ENCODE measurements around the gene SLC6A1. TPM values are rescaled to one million over a fixed set of nuclear protein-coding genes. Genes with fewer than 3 reads are reported as not detected.

Gene SLC6A1
- total and polyA plus RNA-seq, 2 of the 8 experiments (the other 6 are each of a cell fraction or from before 2014, with no cell fraction given): 0.30 to 0.63 TPM

DNA sequence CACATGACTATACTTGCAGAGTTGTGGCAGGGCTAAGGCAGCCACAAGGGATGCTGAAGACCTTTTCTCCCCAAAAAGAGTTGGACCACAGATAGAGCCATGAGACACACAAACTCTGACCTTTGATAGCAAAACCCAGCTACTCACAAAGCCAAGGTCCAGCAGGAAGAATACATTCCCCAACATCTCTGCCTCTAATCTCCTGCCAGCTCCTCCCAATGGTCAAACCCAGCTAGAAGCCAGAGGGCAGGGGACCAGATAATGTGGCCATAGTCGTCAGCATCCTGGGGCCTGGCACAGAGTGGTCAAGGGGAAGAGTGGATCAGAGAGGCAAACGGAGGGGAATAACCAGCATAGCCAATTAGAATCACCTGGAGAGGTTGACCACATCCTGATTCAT is 28.2 kb downstream of the SLC6A1 start:
- no peaks in the 10 kb centered on the region for H3K23me2 ChIP-seq (ENCODE audit: low read depth, low read length)
- no peak overlapping the region for H2AFZ ChIP-seq (ENCODE audit: low read length)
- H3K4me3 ChIP-seq (ENCODE audit: extremely low read depth in 1 of 4, insufficient read depth in 2 of 4, low read depth in 3 of 4, low read length in 4 of 4): no peak overlapping the region
- ChIA-PET POLR2A (ENCODE audit: partially characterized antibody) (no interaction called here), CTCF (ENCODE audit: partially characterized antibody) (interaction anchor here (1.2 to 6.9 kb wide), 11 partner anchors 9 to 90 kb away, joined by 3 to 48 read pairs (median 5); no protein-coding TSS in a partner anchor)
- H3K27me3 ChIP-seq (replicated peaks in 1 of 4; ENCODE audit: control insufficient read depth in 3 of 4, extremely low read depth in 1 of 4, insufficient read depth in 3 of 4, low read length in 3 of 4): peaks cover 0 to 6% (median under 1%) of the 10 kb centered on the region in 4 experiments; a peak in 2 of 7 replicates
- H2BK5ac ChIP-seq (ENCODE audit: low read depth, low read length): no peak overlapping the region
- no peak overlapping the region for H2BK12ac ChIP-seq (ENCODE audit: low read depth, low read length)
- H3K79me1 ChIP-seq (ENCODE audit: low read depth, low read length): no peaks in the 10 kb centered on the region
- H3K4me2 ChIP-seq (ENCODE audit: insufficient read depth in 1 of 2, low read depth in 2 of 2, low read length in 2 of 2): no peak overlapping the region
- no peak overlapping the region for H2BK20ac ChIP-seq (ENCODE audit: low read length)
- H2AK5ac ChIP-seq (ENCODE audit: low read depth, low read length): no peak overlapping the region
- no peak overlapping the region for H3K9ac ChIP-seq (replicated peaks in 1 of 4; ENCODE audit: extremely low read depth in 1 of 4, low read depth in 3 of 4, low read length in 3 of 4)
- H4K20me1 ChIP-seq (replicated peaks in 1 of 2; ENCODE audit: control insufficient read depth in 1 of 2, insufficient read depth in 2 of 2, low read length in 2 of 2): peaks cover 0 to 3% of the 10 kb centered on the region in 2 experiments
- DNase-seq (ENCODE audit: low read depth in 1 of 2, low spot score in 2 of 2) (no peak), FAIRE-seq (no peak)
- H3K56ac ChIP-seq (replicated peaks; ENCODE audit: insufficient read length, low read depth, low read length): no peak overlapping the region
- H3K4me1 ChIP-seq (replicated peaks in 1 of 4; ENCODE audit: control insufficient read depth in 3 of 4, insufficient read depth in 4 of 4, low read length in 3 of 4): no peaks in the 10 kb centered on the region
- no peak overlapping the region for H4K5ac ChIP-seq (ENCODE audit: insufficient read length, low read depth, low read length)
- H3K18ac ChIP-seq (ENCODE audit: extremely low read depth, low read length): no peak overlapping the region
- no peak overlapping the region for H3K4ac ChIP-seq (replicated peaks; ENCODE audit: insufficient read length, low read depth, low read length)
- no peak overlapping the region for H4K91ac ChIP-seq (replicated peaks; ENCODE audit: insufficient read length, low read length)
- H3K27ac ChIP-seq (ENCODE audit: low read depth, low read length): no peak overlapping the region
- H3K79me2 ChIP-seq (ENCODE audit: control insufficient read depth in 1 of 2, insufficient read depth in 2 of 2, low read length in 2 of 2): no peaks in the 10 kb centered on the region
- no peak overlapping the region for H3K23ac ChIP-seq (ENCODE audit: insufficient read length)
- peaks cover under 1 to 6% of the 10 kb centered on the region in 2 experiments; a peak in 1 of 4 replicates for H3K9me3 ChIP-seq (ENCODE audit: insufficient read depth in 2 of 2, low read depth in 1 of 2, low read length in 1 of 2)
- H2BK15ac ChIP-seq (ENCODE audit: low read length): no peak overlapping the region
- H2BK120ac ChIP-seq (replicated peaks; ENCODE audit: low read depth, low read length): no peak overlapping the region
- no peak overlapping the region for H3K14ac ChIP-seq (ENCODE audit: insufficient read length)
- 92% methylated on average over 2 of the region's 2 CpGs; no CpG with 5 or more reads in 1 of the 2 experiments for WGBS, 2 experiments (ENCODE audit: extremely low coverage in 1 of 2, insufficient coverage in 1 of 2, insufficient read length in 1 of 2, insufficient replicate concordance in 2 of 2, low coverage in 1 of 2, low lambda C conversion rate in 2 of 2, missing lambda C conversion rate in 1 of 2)
- H4K8ac ChIP-seq (ENCODE audit: extremely low read depth, insufficient read depth, low read length): no peak overlapping the region
- H3K36me3 ChIP-seq (ENCODE audit: control insufficient read depth in 2 of 4, insufficient read depth in 4 of 4, low read length in 3 of 4): no peaks in the 10 kb centered on the region
- no peak for TF ChIP-seq BCL11A (IDR thresholded peaks at IDR 0.05; ENCODE audit: low read depth in 2 of 2, low read length in 2 of 2)
- TF ChIP-seq CEBPB (IDR thresholded peaks at IDR 0.05; ENCODE audit: low read depth, low read length): no peak
- no peak for TF ChIP-seq SAP30 (IDR thresholded peaks at IDR 0.05; ENCODE audit: insufficient read depth, insufficient replicate concordance, low read length)
- TF ChIP-seq SIX5 (IDR thresholded peaks at IDR 0.05; ENCODE audit: low read depth, low read length): no peak
- no peak for TF ChIP-seq POLR2A (IDR thresholded peaks at IDR 0.05; ENCODE audit: control extremely low read depth in 1 of 2, low read depth in 2 of 2, low read length in 2 of 2)
- no peak for TF ChIP-seq SRF (IDR thresholded peaks at IDR 0.05; ENCODE audit: low read depth, low read length)
- TF ChIP-seq PHF8 (conservative IDR thresholded peaks at IDR 0.05; ENCODE audit: low read depth, low read length): no peak
- TF ChIP-seq RFX5 (IDR thresholded peaks at IDR 0.05; ENCODE audit: borderline replicate concordance, low read depth, low read length): no peak
- no peak for TF ChIP-seq ASH2L (IDR thresholded peaks at IDR 0.05; ENCODE audit: low read length)
- TF ChIP-seq KDM1A (IDR thresholded peaks at IDR 0.05; ENCODE audit: borderline replicate concordance, low read length): no peak
- TF ChIP-seq POLR2AphosphoS5 (IDR thresholded peaks at IDR 0.05; ENCODE audit: low read depth, low read length): no peak
- no peak for TF ChIP-seq NANOG (IDR thresholded peaks at IDR 0.05; ENCODE audit: insufficient read depth, low read depth, low read length, poor library complexity, severe bottlenecking)
- TF ChIP-seq NRF1 (IDR thresholded peaks at IDR 0.05; ENCODE audit: low read depth, low read length): no peak
- TF ChIP-seq MAX (IDR thresholded peaks at IDR 0.05): no peak
- TF ChIP-seq TAF7 (optimal IDR thresholded peaks at IDR 0.05; ENCODE audit: borderline replicate concordance, low read depth, low read length): no peak
- TF ChIP-seq CHD2 (IDR thresholded peaks at IDR 0.05; ENCODE audit: low read length): no peak

Measured in H1 (cell line).